Loucy (cell line): ENCODE measurements around the gene B4GALT2.

Source experiments
- H2AFZ ChIP-seq: fragments of 200-600 bp; sonication (generic); 2 replicates; pipeline ENCODE4 v1.6.0; 2016; ENCODE audit warnings: antibody characterized with exemption, mild to moderate bottlenecking, low read length, moderate library complexity
- H3F3A ChIP-seq: fragments of 200-600 bp; 2 replicates; pipeline ENCODE4 v1.6.0; 2016; ENCODE audit warnings: antibody characterized with exemption, low read depth, mild to moderate bottlenecking
- H3K27me3 ChIP-seq: fragments of 200-600 bp; sonication (generic); 2 replicates; pipeline ENCODE4 v1.6.1; 2014; ENCODE audit warnings: low read length, mild to moderate bottlenecking; ENCODE audit not compliant: insufficient read depth, poor library complexity, severe bottlenecking
- H3K36me3 ChIP-seq: fragments of 200-600 bp; sonication (generic); 2 replicates; pipeline ENCODE4 v1.6.1; 2016; ENCODE audit warnings: low read length; ENCODE audit not compliant: insufficient read depth
- H3K4me1 ChIP-seq: fragments of 200-600 bp; sonication (generic); 2 replicates; pipeline ENCODE4 v1.5.1; 2014; ENCODE audit warnings: low read length, mild to moderate bottlenecking; ENCODE audit not compliant: insufficient read depth, poor library complexity, severe bottlenecking
- H3K4me2 ChIP-seq: fragments of 200-600 bp; sonication (generic); 2 replicates; pipeline ENCODE4 v1.6.0; 2014; ENCODE audit warnings: antibody characterized with exemption, low read length, low read depth, mild to moderate bottlenecking; ENCODE audit not compliant: poor library complexity, severe bottlenecking
- H3K4me3 ChIP-seq: fragments of 200-600 bp; sonication (generic); 2 replicates; pipeline ENCODE4 v1.5.1; 2014; ENCODE audit warnings: low read length, mild to moderate bottlenecking, mixed read lengths; ENCODE audit not compliant: poor library complexity, severe bottlenecking
- H3K79me2 ChIP-seq: fragments of 200-600 bp; sonication (generic); 2 replicates; pipeline ENCODE4 v1.6.1; 2014; ENCODE audit warnings: low read length; ENCODE audit not compliant: insufficient read depth
- H3K9ac ChIP-seq: fragments of 200-600 bp; sonication (generic); 2 replicates; pipeline ENCODE4 v1.6.0; 2014; ENCODE audit warnings: mild to moderate bottlenecking, low read depth, low read length, moderate library complexity; ENCODE audit not compliant: poor library complexity, severe bottlenecking
- H3K9me2 ChIP-seq: fragments of 200-600 bp; sonication (generic); replicated peaks from 2 replicates; pipeline ENCODE4 v1.6.1; 2016; ENCODE audit warnings: low read depth, low read length, mixed read lengths
- H3K9me3 ChIP-seq: fragments of 200-600 bp; sonication (generic); 2 replicates; pipeline ENCODE4 v1.6.1; 2014; ENCODE audit warnings: mild to moderate bottlenecking, antibody characterized with exemption, low read length, low read depth; ENCODE audit not compliant: insufficient read depth
- H4K20me1 ChIP-seq: fragments of 200-600 bp; sonication (generic); 2 replicates; pipeline ENCODE4 v1.6.0; 2014; ENCODE audit warnings: antibody characterized with exemption, low read length, mild to moderate bottlenecking; ENCODE audit not compliant: insufficient read depth, poor library complexity, severe bottlenecking
- CTCF ChIP-seq: fragments of 200-600 bp; sonication (generic); conservative IDR thresholded peaks from 2 replicates; pipeline ENCODE4 v1.5.1; 2014; ENCODE audit warnings: mild to moderate bottlenecking, antibody characterized with exemption, low read length
- EZH2phosphoT487 ChIP-seq: fragments of 200-600 bp; IDR thresholded peaks from 2 replicates; pipeline ENCODE4 v1.6.1; 2018; ENCODE audit warnings: antibody characterized with exemption, mild to moderate bottlenecking, moderate library complexity, borderline replicate concordance

B4GALT2 gene

GRCh38 chr1:43982241-43982640 lies 3.2 kb downstream of the B4GALT2 start:
- peaks cover 28% of the 10 kb centered on the region for H3K4me1 ChIP-seq
- peaks cover 16% of the 10 kb centered on the region for H4K20me1 ChIP-seq
- H3K27me3 ChIP-seq = no peaks in the 10 kb centered on the region
- H3K36me3 ChIP-seq = no peaks in the 10 kb centered on the region; the same call in 1 of the 2 replicates
- H3K9me3 ChIP-seq = no peaks in the 10 kb centered on the region
- H3K9me2 ChIP-seq = no peaks in the 10 kb centered on the region
- no peak overlapping the region for H3K9ac ChIP-seq
- no peak overlapping the region for H3K4me3 ChIP-seq
- no peak overlapping the region for H2AFZ ChIP-seq
- no peaks in the 10 kb centered on the region for H3F3A ChIP-seq
- no peak overlapping the region for H3K4me2 ChIP-seq
- no peak for TF ChIP-seq EZH2phosphoT487
- no peak for TF ChIP-seq CTCF
- H3K79me2 ChIP-seq = peaks cover 22% of the 10 kb centered on the region; the same call in 1 of the 2 replicates

- H3K36me3 ChIP-seq = no peaks in the 10 kb centered on the region; the same call in 1 of the 2 replicates
- H3K27me3 ChIP-seq = no peaks in the 10 kb centered on the region
- peaks cover 24% of the 10 kb centered on the region for H3K4me1 ChIP-seq
- peaks cover 16% of the 10 kb centered on the region; the same call in 1 of the 2 replicates for H3K79me2 ChIP-seq
- H4K20me1 ChIP-seq = peaks cover 10% of the 10 kb centered on the region
- H3K4me3 ChIP-seq = no peak overlapping the region
- TF ChIP-seq CTCF (no peak), EZH2phosphoT487 (no peak)
- no peaks in the 10 kb centered on the region for H3K9me3 ChIP-seq
- H3K9me2 ChIP-seq = no peaks in the 10 kb centered on the region
- no peak overlapping the region for H3K9ac ChIP-seq
- H3K4me2 ChIP-seq = no peak overlapping the region
- H2AFZ ChIP-seq = no peak overlapping the region
- no peaks in the 10 kb centered on the region for H3F3A ChIP-seq
Measured at GRCh38 chr1:43982808-43983207, 3.8 kb downstream of the B4GALT2 start.

GRCh38 chr1:43983253-43983899 lies 4.4 kb downstream of the B4GALT2 start:
- Histone ChIP-seq H3K36me3 (no peaks in the 10 kb centered on the region; the same call in 1 of the 2 replicates), H3K4me3 (no peak overlapping the region), H3K27me3 (no peaks in the 10 kb centered on the region), H3K4me1 (peaks cover 19% of the 10 kb centered on the region), H3F3A (no peaks in the 10 kb centered on the region), H3K4me2 (no peak overlapping the region), H3K9ac (no peak overlapping the region), H4K20me1 (peaks cover 4% of the 10 kb centered on the region), H3K9me2 (no peaks in the 10 kb centered on the region), H2AFZ (no peak overlapping the region), H3K79me2 (peaks cover 11% of the 10 kb centered on the region; the same call in 1 of the 2 replicates), H3K9me3 (no peaks in the 10 kb centered on the region)
- TF ChIP-seq CTCF = no peak
- TF ChIP-seq EZH2phosphoT487 = no peak
